ENCODE data around the gene PCDH18.
"Not testable (repeated sequence)": the region's sequence is repeated elsewhere in the genome, so short reads cannot be mapped to it uniquely, and the experiment has no call there.

The PCDH18 gene

GRCh38 chr4:137531168-137531985 lies 917 bp downstream of the PCDH18 start:
- DNase-seq (ENCODE audit: low read depth), result no peak

DNA sequence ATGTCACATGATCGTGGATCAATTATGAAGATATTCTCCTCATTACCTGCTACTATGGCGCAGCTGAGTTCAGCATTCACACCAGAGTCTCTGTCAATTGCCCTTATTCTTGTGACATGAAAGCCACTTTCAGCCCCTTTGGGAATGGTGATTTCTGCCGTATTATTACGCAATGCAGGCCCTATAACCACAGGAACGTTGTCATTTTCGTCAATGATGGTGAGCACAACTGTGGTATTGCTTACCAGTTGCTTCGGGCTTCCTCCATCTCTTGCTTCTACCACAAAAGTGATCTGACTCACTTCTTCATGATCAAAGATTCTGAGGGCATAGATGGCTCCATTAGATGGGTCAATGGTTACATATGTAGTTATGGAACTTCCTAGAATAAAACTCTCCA lies 2.1 kb downstream of the PCDH18 start:
- no peak for DNase-seq (ENCODE audit: low read depth)

DNA sequence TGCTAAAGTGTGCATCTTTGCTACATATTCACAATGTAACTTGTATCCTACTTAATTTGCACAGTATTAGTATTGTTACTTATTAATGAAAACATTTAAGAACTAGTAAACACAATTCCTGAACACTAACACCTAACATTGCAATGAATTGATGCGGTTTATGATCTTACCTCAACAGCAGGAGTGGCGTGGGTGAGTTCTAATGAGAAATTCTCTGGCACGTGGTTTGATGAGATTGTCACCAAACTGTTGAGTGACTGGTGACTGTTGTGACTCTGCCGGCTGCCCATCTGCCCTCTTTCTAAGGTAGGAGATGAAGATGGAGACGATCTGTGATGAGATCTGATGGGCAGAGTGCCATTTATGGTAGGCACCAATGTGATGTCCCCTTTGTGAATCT lies 2.9 kb downstream of the PCDH18 start:
- DNase-seq (ENCODE audit: low read depth), result no peak

GRCh38 chr4:137528673-137529072 lies 3.6 kb downstream of the PCDH18 start:
- DNase-seq (ENCODE audit: low read depth), result no peak

- no peak for DNase-seq (ENCODE audit: low read depth)
Measured at GRCh38 chr4:137526681-137527080, 5.6 kb downstream of the PCDH18 start.

DNA sequence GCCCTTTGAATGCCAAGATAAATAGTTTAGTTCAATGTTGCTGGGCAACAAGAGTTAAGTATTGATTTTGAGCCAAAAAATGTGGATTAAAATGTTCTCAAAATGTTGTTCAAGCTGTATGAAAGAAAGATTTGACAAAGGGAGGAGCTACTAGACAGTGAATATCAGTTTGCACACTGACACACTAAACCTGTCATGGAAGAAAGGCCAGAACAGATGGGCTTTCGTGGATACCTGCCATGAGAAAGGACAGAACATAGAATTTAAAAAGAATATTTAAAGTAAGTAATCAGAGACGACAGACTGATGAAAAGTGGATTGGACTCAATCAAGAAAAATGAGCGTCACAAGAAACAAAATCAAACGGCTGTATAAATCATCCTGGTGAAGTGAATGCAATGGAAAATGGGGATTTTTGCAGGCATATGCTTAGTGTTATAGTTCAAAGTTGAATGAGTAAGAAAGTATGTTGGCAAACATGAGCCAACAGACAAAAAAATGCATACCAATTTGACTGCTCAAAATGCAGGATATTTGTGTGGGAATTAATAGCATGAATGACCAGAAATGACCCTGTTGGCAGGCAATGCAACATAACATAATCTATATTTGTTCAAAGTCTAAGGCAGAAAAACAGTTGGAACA lies 7.4 kb downstream of the PCDH18 start:
- no peak for DNase-seq (ENCODE audit: low read depth)

- no peak for DNase-seq (ENCODE audit: low read depth)
Measured at GRCh38 chr4:137523329-137523728, 9.0 kb downstream of the PCDH18 start.

DNA sequence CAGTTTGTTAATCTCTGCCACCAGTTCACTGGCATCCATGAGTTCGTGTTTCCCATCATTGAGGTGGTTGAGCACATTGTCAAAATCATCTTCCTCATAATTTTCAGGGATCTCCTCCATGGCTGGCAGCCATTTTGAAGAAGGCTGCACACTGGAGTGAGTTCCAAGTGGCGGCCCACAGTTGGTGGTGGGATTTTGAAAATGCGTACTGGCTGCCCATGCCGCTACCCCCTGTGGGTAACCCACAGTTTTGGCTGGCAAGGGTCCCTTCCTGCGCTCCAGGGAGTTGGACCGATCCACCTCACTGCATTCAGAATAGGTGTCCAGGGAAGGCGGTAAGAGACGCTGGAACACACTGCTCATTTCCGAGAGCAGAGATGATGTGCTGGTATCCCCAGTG lies 11.2 kb downstream of the PCDH18 start:
- no peak for DNase-seq (ENCODE audit: low read depth)

GRCh38 chr4:137519406-137519805 lies 12.9 kb downstream of the PCDH18 start:
- DNase-seq (ENCODE audit: low read depth), result no peak

- DNase-seq (ENCODE audit: low read depth), result not testable (repeated sequence)
Measured at GRCh38 chr4:137517323-137517722, 15.0 kb downstream of the PCDH18 start.

GRCh38 chr4:137514406-137515111 lies 17.7 kb downstream of the PCDH18 start:
- no peak for DNase-seq (ENCODE audit: low read depth)

DNA sequence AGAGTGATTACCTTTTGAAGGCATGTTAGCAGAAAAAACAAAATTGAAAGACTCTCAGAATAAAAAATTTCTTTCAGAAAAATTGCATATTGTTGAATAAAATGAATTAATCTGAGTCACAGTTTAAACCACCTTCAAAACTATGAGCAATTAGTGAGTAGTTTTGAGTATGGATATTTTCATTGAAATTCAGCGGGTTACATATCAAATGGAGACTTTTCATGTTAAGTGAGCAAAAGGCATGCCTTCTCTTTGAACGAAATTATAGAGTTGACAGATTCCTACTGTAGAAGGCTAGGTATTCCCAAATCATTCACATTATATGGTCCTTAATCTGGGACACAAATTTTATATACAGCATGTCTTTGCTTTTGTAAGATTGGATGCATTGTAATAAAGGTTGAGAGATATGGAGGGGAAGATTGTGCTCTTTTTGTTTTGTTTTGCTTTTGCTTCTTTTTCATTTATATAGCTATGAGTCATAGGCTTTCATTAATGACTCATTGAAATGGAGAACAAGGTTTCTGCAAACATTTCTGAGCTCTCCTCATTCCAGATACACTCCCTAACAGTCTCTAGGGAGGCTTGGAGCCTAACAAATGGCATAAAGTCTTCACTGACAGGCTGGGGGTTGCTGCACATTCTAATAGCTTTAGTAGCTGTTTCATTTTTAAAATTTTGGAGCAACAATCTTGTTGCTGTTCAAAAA lies 21.6 kb downstream of the PCDH18 start:
- DNase-seq (ENCODE audit: low read depth), result no peak

GRCh38 chr4:137509855-137510282 lies 22.4 kb downstream of the PCDH18 start:
- no peak for DNase-seq (ENCODE audit: low read depth)

DNA sequence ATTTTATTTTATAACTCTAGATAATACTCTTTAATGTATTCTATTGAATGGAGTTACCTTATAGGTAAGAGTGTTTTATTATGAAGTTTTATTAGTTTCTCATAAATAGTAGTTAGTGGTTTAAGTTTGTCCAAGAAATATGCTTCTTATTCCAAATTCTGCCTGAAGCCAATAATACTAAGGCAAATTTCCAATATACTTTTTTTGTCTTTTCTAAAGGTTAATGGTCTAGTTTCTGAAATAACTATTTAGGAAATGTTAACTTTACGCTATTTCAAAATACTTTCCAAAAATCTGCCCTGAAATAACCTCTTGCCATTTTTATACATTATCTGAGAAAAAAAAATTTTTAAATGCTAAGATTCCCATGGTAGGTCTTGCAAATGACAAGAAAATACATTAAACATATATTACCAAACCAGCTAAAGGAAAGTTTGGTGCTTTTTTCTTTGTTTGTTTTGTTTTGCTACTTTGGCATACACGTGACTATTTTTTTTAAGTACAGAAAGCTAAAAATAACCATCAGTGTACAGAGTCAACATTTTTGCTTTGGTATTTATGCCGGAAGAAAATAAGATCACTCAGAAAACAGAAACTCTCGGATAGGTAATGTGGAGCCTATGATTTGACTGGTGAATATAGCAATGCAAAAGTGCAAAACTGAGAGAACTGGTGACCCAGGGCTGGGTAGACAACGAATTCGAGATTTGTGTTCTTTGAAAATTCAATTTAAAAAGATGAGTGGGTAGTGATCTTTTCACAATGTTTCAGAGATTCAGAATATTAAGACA lies 29.8 kb downstream of the PCDH18 start:
- no peak for DNase-seq (ENCODE audit: low read depth)

- DNase-seq (ENCODE audit: low read depth), result not testable (repeated sequence)
Measured at GRCh38 chr4:137496267-137496666, 36.0 kb downstream of the PCDH18 start.

- no peak for DNase-seq (ENCODE audit: low read depth)
Measured at GRCh38 chr4:137495578-137495977, 36.7 kb downstream of the PCDH18 start.

DNA sequence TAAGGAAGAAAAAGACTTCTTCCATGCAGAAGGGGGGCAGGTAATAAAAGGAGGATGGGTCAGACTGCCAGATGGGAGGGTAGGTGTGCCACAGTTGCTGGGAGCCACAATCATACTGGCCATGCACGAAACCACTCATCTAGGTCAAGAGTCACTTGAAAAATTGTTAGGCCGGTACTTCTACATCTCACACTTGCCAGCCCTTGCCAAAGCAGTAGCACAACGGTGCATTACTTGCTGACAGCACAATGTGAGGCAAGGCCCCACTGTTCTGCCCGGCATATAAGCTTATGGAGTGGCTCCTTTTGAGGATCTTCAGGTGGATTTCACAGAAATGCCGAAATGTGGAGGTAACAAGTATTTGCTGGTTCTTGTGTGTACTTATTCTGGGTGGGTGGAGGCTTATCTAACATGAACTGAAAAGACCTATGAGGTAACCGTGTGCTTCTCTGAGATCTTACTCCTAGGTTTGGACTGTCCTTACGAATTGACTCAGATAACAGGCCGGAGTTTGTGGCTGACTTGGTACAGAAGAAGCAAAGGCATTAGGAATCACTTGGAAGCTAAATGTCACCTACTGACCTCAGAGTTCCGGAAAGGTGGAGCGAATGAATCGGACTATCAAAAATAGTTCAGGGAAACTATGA lies 48.9 kb downstream of the PCDH18 start:
- DNase-seq (ENCODE audit: low read depth), result not testable (repeated sequence)

DNA sequence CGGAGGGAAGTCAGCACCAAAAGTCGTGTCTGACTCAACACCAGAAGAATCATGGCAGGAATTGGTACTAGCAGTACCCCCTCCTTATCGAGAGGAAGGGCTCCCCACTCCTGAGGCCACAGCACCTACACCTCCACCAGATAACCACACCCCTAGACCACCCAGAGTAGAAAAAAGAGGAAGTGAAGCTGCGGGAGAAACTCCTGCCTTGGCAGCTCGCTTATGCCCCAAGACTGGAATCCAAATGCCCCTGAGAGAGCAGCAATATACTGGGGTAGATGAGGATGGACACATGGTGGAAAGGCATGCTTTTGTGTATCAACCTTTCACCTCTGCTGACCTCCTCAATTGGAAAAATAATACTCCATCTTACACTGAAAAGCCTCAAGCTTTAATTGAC lies 52.6 kb downstream of the PCDH18 start:
- not testable (repeated sequence) for DNase-seq (ENCODE audit: low read depth)

DNA sequence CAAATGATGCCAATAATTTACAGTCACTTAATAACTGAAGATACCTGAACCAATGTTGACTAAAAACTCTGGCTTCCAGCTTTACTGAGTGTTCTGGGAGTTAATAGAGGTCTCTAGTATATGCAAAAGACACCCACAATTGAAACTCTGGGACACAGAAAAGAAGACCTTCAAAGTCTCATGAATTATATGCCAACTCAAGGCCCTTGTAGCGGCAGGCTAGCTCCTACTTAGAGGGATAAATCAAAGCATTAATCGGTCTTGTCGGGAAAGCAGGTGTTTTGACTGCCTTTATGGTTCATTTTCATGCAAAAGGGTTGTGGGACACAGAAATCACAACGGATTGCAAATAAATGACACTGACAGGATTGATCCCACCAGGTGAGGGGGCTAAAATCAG lies 55.9 kb downstream of the PCDH18 start:
- no peak for DNase-seq (ENCODE audit: low read depth)

- DNase-seq (ENCODE audit: low read depth), result no peak
Measured at GRCh38 chr4:137474711-137475301, 57.5 kb downstream of the PCDH18 start.

- DNase-seq (ENCODE audit: low read depth), result no peak
Measured at GRCh38 chr4:137471895-137472294, 60.4 kb downstream of the PCDH18 start.
